Activated naive CD8-positive, alpha-beta T cell treated with anti-CD3 and anti-CD28 coated beads for 36 hours (primary cell): ENCODE measurements around the gene OBSL1. TPM values are rescaled to one million over a fixed set of nuclear protein-coding genes. Genes with fewer than 3 reads are reported as not detected.
A peak's percentile ranks its signal among the peaks of the same experiment; 100 is the strongest.

Source experiments
- DNase-seq: peaks from one replicate; pipeline ENCODE4 v3.0.0; 2021
- H3K27ac Mint-ChIP-seq: one replicate; pipeline ENCODE4 v1.8.0; 2022; ENCODE audit warnings: mild to moderate bottlenecking, moderate library complexity, mixed read lengths
- H3K27me3 Mint-ChIP-seq: one replicate; pipeline ENCODE4 v1.8.0; 2022; ENCODE audit warnings: mild to moderate bottlenecking, mixed read lengths
- H3K36me3 Mint-ChIP-seq: one replicate; pipeline ENCODE4 v1.8.0; 2021; ENCODE audit warnings: mild to moderate bottlenecking, mixed read lengths
- H3K4me1 Mint-ChIP-seq: one replicate; pipeline ENCODE4 v1.8.0; 2021; ENCODE audit warnings: mixed read lengths
- H3K4me3 Mint-ChIP-seq: one replicate; pipeline ENCODE4 v1.8.0; 2022; ENCODE audit warnings: mild to moderate bottlenecking, moderate library complexity, mixed read lengths
- H3K9me3 Mint-ChIP-seq: one replicate; pipeline ENCODE4 v1.8.0; 2022; ENCODE audit warnings: mixed read lengths
- total RNA-seq, 2 experiments: library from RNA; stranded (reverse); gene quantifications; one replicate each; pipeline ENCODE4 v1.2.3, GENCODE V29; 2021

Gene OBSL1
- 1 to 10 TPM; 1.7 to 2.0 TPM for total RNA-seq

GRCh38 chr2:219571311-219572236 lies at the start of gene OBSL1:
TSS of gene OBSL1 (minus strand) at chr2:219571539. CDS start at chr2:219571232, 307 bp downstream.
- DNase-seq = peak; percentile 23
- Mint-ChIP-seq H3K4me3 (peak within 1 kb of the TSS; percentile 42), H3K4me1 (no peaks in the 10 kb centered on the region), H3K9me3 (no peaks in the 10 kb centered on the region), H3K27ac (no peak within 1 kb of the TSS), H3K27me3 (peaks cover 44% of the 10 kb centered on the region), H3K36me3 (no peaks in the 10 kb centered on the region)

- DNase-seq = no peak
- H3K9me3 Mint-ChIP-seq = no peaks in the 10 kb centered on the region
- no peaks in the 10 kb centered on the region for H3K36me3 Mint-ChIP-seq
- no peak overlapping the region for H3K27ac Mint-ChIP-seq
- no peaks in the 10 kb centered on the region for H3K27me3 Mint-ChIP-seq
- H3K4me1 Mint-ChIP-seq = no peaks in the 10 kb centered on the region
- H3K4me3 Mint-ChIP-seq = no peak overlapping the region
These were observed 49.2 kb upstream of the OBSL1 start for GRCh38 chr2:219620546-219620945.

- no peaks in the 10 kb centered on the region for H3K9me3 Mint-ChIP-seq
- H3K27me3 Mint-ChIP-seq = no peaks in the 10 kb centered on the region
- H3K4me3 Mint-ChIP-seq = no peak overlapping the region
- no peaks in the 10 kb centered on the region for H3K36me3 Mint-ChIP-seq
- H3K4me1 Mint-ChIP-seq = no peaks in the 10 kb centered on the region
- no peak overlapping the region for H3K27ac Mint-ChIP-seq
- DNase-seq = no peak
These were observed 47.9 kb upstream of the OBSL1 start for GRCh38 chr2:219619235-219619634.

- Mint-ChIP-seq H3K9me3 (no peaks in the 10 kb centered on the region), H3K27me3 (no peaks in the 10 kb centered on the region), H3K4me1 (no peaks in the 10 kb centered on the region), H3K4me3 (no peak overlapping the region), H3K27ac (no peak overlapping the region), H3K36me3 (no peaks in the 10 kb centered on the region)
- DNase-seq = no peak
These were observed 47.4 kb upstream of the OBSL1 start for GRCh38 chr2:219618733-219619122.

GRCh38 chr2:219616550-219616949 lies 45.2 kb upstream of the OBSL1 start:
- no peak overlapping the region for H3K27ac Mint-ChIP-seq
- no peak for DNase-seq
- H3K4me1 Mint-ChIP-seq = peaks cover 9% of the 10 kb centered on the region
- no peaks in the 10 kb centered on the region for H3K27me3 Mint-ChIP-seq
- H3K9me3 Mint-ChIP-seq = no peaks in the 10 kb centered on the region
- H3K4me3 Mint-ChIP-seq = no peak overlapping the region
- no peaks in the 10 kb centered on the region for H3K36me3 Mint-ChIP-seq

- H3K4me1 Mint-ChIP-seq = peaks cover 9% of the 10 kb centered on the region
- no peaks in the 10 kb centered on the region for H3K9me3 Mint-ChIP-seq
- H3K27me3 Mint-ChIP-seq = no peaks in the 10 kb centered on the region
- H3K4me3 Mint-ChIP-seq = no peak overlapping the region
- H3K36me3 Mint-ChIP-seq = no peaks in the 10 kb centered on the region
- no peak for DNase-seq
- H3K27ac Mint-ChIP-seq = no peak overlapping the region
These were observed 44.6 kb upstream of the OBSL1 start for GRCh38 chr2:219615894-219616293.

- Mint-ChIP-seq H3K27me3 (no peaks in the 10 kb centered on the region), H3K36me3 (no peaks in the 10 kb centered on the region), H3K9me3 (no peaks in the 10 kb centered on the region)
These were observed 43.7 kb upstream of the OBSL1 start for GRCh38 chr2:219615036-219615435.

GRCh38 chr2:219614076-219614860 lies 42.9 kb upstream of the OBSL1 start:
- H3K4me3 Mint-ChIP-seq = no peak overlapping the region
- H3K4me1 Mint-ChIP-seq = peaks cover 9% of the 10 kb centered on the region
- no peak overlapping the region for H3K27ac Mint-ChIP-seq
- H3K9me3 Mint-ChIP-seq = no peaks in the 10 kb centered on the region
- no peaks in the 10 kb centered on the region for H3K36me3 Mint-ChIP-seq
- no peaks in the 10 kb centered on the region for H3K27me3 Mint-ChIP-seq
- DNase-seq = no peak

More at GRCh38 chr2:219615036-219615435, 43.7 kb upstream of the OBSL1 start:
- Mint-ChIP-seq H3K4me3 (no peak overlapping the region), H3K4me1 (peaks cover 9% of the 10 kb centered on the region), H3K27ac (no peak overlapping the region)
- no peak for DNase-seq

GRCh38 chr2:219613461-219614070 lies 42.2 kb upstream of the OBSL1 start:
- no peaks in the 10 kb centered on the region for H3K9me3 Mint-ChIP-seq
- H3K27ac Mint-ChIP-seq = no peak overlapping the region
- peaks cover 9% of the 10 kb centered on the region for H3K4me1 Mint-ChIP-seq
- H3K27me3 Mint-ChIP-seq = no peaks in the 10 kb centered on the region
- no peaks in the 10 kb centered on the region for H3K36me3 Mint-ChIP-seq
- H3K4me3 Mint-ChIP-seq = no peak overlapping the region
- no peak for DNase-seq

- H3K4me1 Mint-ChIP-seq = peaks cover 9% of the 10 kb centered on the region
- H3K9me3 Mint-ChIP-seq = no peaks in the 10 kb centered on the region
- no peak overlapping the region for H3K4me3 Mint-ChIP-seq
- no peak for DNase-seq
- H3K27ac Mint-ChIP-seq = peak overlapping the region; percentile 35
- H3K36me3 Mint-ChIP-seq = no peaks in the 10 kb centered on the region
- no peaks in the 10 kb centered on the region for H3K27me3 Mint-ChIP-seq
These were observed 41.4 kb upstream of the OBSL1 start for GRCh38 chr2:219612577-219613286.

- no peak overlapping the region for H3K27ac Mint-ChIP-seq
- no peaks in the 10 kb centered on the region for H3K36me3 Mint-ChIP-seq
- H3K27me3 Mint-ChIP-seq = no peaks in the 10 kb centered on the region
- H3K4me1 Mint-ChIP-seq = peaks cover 9% of the 10 kb centered on the region
- DNase-seq = no peak
- no peaks in the 10 kb centered on the region for H3K9me3 Mint-ChIP-seq
- no peak overlapping the region for H3K4me3 Mint-ChIP-seq
These were observed 40.7 kb upstream of the OBSL1 start for GRCh38 chr2:219611866-219612576.

GRCh38 chr2:219611306-219611705 lies 40.0 kb upstream of the OBSL1 start:
- Mint-ChIP-seq H3K9me3 (no peaks in the 10 kb centered on the region), H3K27ac (no peak overlapping the region), H3K4me1 (peaks cover 9% of the 10 kb centered on the region), H3K36me3 (peaks cover 2% of the 10 kb centered on the region), H3K4me3 (no peak overlapping the region), H3K27me3 (no peaks in the 10 kb centered on the region)
- DNase-seq = no peak

- peaks cover 5% of the 10 kb centered on the region for H3K36me3 Mint-ChIP-seq
These were observed 37.9 kb upstream of the OBSL1 start for GRCh38 chr2:219609149-219609750.

More at GRCh38 chr2:219609149-219609750, 37.9 kb upstream of the OBSL1 start:
- Mint-ChIP-seq H3K4me1 (peaks cover 9% of the 10 kb centered on the region), H3K9me3 (no peaks in the 10 kb centered on the region), H3K27me3 (no peaks in the 10 kb centered on the region), H3K27ac (no peak overlapping the region), H3K4me3 (no peak overlapping the region)
- no peak for DNase-seq
